Activated CD4-positive, alpha-beta T cell treated with anti-CD3 and anti-CD28 coated beads for 24 hours (primary cell): ENCODE results near the gene TOX2.

Experiments used
- DNase-seq, 2 donors: peaks; one replicate each; pipeline ENCODE4 v3.0.0-alpha.2; 2020; ENCODE audit warnings: low read depth in 2 of 2

Gene TOX2

GRCh38 chr20:44075191-44075949 is 160.7 kb downstream of the TOX2 start:
- no peak for DNase-seq

DNA sequence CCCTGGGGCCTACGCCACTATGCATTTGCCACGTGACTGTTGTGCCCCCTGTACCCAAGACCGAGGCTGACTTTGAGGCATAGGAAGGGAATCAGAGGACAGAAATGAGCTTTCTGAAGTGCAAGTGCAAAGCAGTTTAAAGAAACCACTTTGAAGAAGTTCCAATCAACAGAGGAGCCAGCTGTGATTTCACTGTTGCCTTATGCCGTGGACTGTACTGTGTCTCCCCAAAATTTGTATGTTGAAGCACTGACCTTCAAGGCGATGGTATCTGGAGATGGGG is 161.2 kb downstream of the TOX2 start:
- DNase-seq, result no peak

DNA sequence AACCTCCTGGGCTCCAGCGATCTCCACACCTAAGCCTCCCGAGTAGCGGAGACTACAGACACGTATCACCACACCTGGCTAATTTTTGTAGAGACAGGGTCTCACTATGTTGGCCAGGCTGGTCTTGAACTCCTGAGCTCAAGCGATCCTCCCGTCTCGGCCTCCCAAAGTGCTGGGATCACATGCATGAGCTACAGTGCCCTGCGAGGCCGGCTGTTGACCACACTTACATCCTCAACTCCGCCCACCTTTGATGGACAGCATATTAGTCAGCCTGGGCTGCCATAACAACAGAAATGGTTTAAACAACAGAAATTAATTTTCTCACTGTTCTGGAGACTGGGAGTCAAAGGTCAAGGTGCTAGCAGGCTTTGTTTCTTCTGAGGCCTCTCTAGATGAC is 164.6 kb downstream of the TOX2 start:
- DNase-seq, result no peak

DNA sequence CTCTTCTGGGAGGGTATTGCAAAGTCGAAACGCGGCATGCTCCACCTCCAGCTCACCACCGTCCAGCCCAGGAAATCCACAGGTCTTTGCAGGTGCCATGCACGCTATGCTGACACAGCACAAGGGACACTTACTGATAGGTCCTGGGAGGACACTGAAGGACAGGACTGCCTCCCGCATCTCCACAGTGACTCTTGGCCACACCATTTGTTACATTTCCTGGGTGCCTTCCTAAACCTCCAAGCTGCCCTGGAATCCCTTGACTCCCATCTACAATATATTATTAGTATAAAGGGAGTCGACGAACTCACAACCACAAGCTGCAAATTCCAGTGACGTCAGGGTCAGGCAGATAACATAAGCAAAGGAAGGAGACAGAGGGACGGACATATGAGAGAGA is 165.4 kb downstream of the TOX2 start:
- no peak for DNase-seq

GRCh38 chr20:44080646-44081267 is 166.1 kb downstream of the TOX2 start:
- DNase-seq, result peak; percentile 66 to 72

DNA sequence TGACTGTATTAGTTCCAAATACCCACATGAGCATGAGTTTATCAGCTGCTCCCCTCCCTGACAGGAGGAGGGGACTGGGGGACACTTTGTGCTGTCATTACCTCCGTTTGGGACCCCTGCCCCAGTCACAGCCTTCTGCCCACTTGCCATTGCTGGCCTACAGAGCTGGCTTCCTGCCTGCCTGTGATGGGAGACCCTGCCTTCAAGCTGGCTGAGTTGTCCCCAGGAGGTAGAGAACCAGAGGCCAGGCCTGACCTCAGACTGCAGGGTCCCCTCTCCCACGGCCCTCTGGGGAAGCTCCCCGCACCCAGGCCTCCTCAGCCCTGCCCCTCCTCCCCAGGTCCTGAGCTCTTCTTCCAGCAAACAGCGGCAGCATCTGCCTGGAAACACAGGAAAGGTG is 166.8 kb downstream of the TOX2 start:
- DNase-seq, result no peak

DNA sequence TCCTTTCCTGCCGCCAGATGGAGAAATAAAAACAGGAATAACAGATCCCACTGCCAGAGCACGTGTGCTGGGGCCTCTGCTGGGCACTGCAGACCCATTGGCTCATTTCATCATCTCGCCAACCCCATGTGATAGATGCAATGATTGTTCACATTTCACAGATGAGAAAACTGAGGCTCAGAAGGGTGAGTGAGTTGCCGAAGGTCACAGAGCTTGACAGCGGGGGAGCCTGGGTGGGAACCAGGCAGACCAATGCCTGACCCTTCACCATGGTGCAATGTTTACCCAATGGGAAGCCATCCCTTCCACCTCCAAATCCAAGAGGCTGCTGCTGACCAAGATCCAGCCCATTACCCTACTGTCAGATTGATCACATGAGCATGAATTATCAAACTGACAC is 167.2 kb downstream of the TOX2 start:
- no peak for DNase-seq

DNA sequence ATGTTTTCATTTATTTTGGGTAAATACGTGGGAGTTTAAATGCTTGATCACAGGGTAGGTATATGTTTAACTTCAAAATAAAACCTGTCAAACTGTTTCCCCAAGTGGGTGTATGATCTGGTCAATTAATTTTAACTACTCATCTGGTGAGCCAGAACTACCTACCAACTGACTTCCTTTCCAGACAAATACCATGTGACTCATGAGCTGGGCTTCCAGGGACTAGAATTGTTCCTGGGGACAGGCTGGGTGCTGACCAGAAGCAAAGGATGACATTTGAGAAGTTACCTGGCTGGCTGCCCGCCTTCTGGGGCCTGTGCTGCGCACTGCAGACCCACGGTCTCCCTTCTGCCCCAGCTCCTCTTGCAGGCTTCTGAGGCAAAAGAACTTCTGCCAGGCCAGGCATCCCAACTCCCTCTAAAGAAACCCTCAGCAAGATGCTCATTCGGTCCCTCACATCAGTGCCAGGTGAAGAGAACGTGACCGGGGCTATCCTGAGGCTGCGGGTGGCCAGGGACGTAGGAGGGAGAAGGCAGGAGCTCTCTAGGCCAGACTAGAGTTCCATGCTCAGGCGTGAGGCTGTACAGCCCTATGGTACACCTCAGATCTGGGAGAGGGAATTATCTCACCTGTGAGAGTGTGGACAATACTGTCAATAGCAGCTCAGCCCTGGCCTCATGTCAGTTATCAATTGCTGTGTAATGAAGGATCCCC is 168.7 kb downstream of the TOX2 start:
- no peak for DNase-seq

DNA sequence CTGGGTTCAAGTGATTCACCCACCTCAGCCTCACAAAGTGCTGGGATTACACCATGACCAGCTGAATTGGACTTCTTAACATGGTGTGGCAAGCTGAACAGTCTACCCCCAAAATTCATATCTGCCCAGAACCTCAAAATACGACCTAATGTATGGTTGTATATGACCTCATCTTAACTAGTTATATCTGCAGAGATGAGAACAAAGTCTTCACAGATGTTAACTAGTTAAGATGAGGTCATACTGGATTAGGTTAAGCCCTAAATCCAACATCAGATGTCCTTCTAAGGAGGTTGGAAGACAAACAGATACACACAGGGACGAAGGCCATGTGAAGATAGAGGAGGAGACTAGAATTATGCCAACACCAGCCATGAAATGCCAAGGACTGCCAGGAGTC is 169.8 kb downstream of the TOX2 start:
- no peak for DNase-seq

- no peak for DNase-seq
Measured at GRCh38 chr20:44084891-44085290, 170.2 kb downstream of the TOX2 start.

DNA sequence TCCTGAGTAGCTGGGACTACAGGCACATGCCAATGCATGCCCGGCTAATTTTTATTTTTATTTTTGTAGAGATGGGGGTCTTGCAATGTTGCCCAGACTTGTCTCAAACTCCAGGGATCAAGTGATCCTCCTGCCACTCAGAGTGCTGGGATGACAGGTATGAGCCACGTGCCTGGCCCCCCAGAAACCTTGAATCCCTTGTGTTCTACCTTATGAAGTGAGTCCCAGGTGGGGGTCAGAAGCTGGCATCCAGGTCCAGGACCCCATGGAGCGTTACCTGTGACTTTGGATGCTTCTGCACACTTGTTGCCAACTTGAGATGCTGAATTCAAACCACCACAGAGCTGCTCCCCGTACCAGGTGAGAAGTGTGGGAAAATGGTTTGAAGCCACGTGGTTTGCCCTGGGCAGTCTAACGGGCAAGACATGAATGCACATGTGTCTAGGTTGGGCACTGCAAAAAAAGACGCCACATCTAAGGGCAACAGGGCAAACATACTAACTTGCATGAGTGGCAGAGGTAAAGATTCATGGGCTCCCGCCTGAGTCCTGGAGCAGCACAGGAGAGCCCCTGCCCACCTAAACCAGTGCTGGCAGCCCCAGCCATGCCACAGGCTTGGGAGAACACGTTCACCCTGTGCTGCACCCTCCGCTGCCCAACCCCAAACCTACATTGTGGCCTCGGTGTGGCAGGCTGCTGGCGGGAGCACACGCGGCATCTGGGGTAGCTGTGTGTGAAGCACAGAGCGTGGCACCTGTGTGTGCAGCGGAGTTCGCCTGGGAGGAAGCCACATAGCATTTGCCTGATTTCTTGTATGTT is 171.2 kb downstream of the TOX2 start:
- DNase-seq, result no peak

GRCh38 chr20:44087051-44087856 is 172.6 kb downstream of the TOX2 start:
- no peak for DNase-seq

- DNase-seq, result no peak
Measured at GRCh38 chr20:44087857-44088120, 173.1 kb downstream of the TOX2 start.

- no peak for DNase-seq
Measured at GRCh38 chr20:44089987-44090674, 175.5 kb downstream of the TOX2 start.

- DNase-seq, result no peak
Measured at GRCh38 chr20:44091026-44091425, 176.4 kb downstream of the TOX2 start.

DNA sequence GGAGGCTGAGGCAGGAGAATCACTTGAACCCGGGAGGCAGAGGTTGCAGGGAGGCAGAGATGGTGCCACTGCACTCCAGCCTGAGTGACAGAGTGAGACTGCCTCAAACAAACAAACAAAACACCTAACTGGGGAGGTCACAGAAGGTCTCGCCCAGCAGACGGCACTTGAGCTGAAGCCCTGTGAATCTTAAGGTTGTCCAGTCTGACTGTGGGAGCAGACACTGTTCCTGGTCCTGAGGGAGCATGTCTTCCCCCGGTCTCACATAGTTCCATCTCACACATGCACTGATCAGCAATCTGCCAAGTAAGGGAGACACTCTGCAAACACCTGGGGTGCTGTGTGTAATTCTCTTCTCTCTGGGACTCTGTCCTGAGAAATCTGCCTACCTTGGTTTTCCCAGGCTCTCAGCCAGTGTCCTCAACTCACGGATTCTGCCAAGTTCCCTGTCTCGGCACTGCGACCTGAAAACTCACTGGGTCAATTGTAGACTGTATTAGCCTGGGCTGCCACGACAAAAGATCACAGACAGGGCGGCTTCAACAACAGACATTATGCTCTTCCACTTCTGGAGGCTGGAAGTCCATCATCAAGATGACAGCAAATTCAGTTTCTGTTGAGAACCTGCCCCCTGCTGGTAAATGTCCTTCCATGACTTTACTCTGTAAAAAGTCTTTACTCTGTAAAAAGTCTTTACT is 178.0 kb downstream of the TOX2 start:
- DNase-seq, result no peak

DNA sequence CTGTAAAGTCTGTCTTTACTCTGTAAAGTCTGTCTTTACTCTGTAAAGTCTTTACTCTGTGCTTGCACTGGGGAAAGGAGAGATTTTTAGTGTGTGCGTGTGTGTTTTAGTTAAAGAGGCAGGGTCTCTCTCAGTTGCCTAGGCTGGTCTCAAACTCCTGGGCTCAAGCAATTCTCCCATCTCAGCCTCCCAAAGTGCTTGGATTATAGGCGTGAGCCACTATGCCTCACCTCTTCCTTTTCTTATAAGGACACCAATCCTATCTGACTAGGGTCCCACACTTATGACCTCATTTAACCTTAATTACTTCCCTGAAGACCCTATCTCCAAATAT is 178.6 kb downstream of the TOX2 start:
- no peak for DNase-seq

DNA sequence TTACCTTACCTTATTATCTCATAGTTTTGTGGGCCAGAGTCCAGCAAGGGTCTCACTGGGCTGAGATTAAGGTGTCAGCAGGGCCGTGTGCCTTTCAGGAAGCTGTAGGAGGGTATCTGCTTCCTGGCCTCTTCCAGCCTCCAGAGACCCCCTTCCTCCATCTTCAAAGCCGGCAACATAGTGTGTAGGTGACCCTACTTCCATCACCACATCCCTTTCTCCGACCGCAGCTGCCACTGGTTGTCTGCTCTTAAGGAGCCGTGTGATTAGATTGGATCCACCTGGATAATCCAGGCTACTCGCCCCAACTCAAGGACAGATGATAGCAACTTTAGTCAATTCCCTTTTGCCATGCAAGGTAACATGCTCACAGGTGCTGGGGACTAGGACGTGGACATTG is 181.2 kb downstream of the TOX2 start:
- no peak for DNase-seq

GRCh38 chr20:44097521-44098255 is 183.0 kb downstream of the TOX2 start:
- no peak for DNase-seq

- no peak for DNase-seq
Measured at GRCh38 chr20:44098256-44098630, 183.6 kb downstream of the TOX2 start.
